ENCODE results near the gene AHRR.

Gene AHRR

DNA sequence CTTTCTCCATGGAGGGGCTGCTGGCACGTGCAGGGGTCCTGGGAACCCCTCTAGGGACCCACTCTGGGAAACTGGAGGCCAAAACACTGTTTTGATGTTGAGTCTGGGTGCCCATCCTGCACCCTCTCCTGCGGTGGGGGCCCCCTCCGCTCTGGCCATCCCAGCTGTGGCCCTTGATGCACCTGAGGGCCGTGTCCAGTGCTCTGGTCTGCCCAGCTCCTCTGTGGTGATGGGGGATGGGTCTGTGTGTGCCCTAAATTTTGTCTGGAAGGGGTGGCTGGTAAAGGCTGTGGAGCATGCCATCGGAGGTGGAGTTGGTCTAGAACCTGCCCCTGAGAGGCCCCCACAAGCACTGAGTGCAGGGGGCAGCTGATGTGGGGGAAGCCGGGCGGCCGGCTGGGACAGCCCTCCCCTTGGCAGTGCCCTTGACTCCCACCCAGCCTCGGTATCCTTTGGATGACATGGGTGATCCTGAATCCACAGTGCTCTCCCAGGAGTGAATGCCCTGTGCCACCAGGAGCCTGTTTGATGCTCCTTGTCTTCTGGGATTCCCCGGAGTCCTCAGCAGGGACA, 26.3 kb downstream of the AHRR start:
- no peak for DNase-seq

DNA sequence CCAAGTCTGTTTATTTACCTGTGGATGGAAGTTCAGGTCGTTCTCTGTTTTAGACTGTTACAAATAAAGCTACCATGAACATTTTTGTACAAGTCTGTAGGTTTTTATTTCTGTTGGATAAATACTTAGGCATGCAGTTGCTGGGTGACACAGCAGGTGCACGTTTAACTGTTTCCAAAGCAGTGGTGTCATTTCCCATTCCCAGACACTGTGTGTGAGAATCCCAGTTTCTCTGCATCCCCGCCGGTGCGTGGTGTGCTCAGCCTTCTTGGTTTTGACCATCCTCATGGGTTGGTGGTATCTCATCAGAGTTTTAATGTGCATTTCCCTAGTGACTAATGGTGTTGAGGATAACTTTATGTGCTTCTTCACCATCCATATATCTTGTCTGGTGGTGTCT, 27.2 kb downstream of the AHRR start:
- DNase-seq = no peak

DNA sequence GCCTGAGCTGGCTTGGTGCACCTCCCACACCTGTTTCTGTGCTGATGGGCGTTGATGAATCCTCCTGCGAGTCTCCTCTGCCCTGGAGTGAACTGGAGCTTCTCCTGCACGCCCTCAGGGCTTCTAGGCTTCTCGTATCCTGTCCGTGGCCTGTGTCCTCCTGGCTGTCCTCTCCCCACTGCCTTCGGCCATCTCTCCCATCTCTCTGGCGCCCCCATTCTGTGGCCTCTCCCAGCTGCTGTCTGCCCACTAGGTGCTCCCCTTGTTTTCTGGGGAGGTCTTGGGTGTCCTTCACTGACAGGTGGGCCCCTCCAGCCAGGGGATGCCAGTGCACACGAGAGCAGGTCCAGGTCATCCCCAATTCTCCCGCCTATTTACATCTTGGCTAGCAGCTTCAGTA, 28.8 kb downstream of the AHRR start:
- no peak for DNase-seq

DNA sequence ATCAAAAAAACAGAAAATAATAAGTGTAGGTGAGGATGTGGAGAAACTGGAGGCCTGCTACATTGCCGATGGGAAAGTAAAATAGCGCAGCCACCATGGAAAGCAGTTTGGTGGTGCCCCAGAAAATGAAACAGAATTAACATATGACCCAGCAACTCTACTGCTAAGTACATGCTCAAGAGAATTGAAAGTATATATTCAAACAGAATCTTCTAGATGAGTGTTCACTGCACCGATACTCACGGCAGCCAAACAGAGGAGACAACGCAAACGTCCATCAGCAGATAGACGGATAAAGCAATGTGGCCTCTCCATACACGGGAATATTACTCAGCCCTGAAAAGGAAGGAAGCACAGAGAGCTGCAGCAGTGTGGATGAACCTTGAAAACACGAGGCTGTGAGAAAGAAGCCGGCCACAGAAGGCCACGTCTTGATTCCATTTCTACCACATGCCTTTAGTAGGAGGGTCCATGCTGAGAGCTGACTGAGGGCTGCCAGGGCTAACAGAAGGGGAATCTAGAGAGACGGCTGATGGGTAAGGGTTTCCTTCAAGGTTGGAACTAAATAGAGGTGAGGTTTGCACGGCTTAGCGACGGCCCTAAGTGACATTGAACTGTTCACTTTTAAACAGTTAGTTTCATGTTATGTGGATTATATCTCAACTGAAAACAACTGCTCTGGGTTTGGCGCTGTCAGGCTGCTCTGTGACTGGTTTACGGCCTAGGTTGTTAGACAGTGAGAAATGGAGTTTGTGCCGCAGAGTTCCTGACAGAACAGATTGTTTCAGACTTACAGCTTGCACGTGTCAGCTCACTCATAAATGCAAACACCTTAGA, 29.8 kb downstream of the AHRR start:
- DNase-seq = no peak

DNA sequence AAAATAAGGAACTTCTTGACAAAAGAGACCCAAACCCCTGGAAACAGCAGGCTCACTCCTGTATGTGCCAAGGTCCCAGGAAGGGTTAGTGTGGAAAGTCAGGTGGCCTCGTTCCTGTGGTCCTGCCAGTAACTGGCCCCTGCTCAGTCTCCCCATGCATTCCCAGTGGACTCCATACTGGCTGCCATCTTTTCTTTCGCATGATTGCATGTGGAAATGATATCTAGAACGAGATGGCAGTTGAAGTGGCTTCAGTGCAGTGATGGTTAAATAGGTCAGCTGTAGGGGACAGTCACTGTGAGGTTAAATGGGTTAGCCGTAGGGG, 30.4 kb downstream of the AHRR start:
- no peak for DNase-seq

DNA sequence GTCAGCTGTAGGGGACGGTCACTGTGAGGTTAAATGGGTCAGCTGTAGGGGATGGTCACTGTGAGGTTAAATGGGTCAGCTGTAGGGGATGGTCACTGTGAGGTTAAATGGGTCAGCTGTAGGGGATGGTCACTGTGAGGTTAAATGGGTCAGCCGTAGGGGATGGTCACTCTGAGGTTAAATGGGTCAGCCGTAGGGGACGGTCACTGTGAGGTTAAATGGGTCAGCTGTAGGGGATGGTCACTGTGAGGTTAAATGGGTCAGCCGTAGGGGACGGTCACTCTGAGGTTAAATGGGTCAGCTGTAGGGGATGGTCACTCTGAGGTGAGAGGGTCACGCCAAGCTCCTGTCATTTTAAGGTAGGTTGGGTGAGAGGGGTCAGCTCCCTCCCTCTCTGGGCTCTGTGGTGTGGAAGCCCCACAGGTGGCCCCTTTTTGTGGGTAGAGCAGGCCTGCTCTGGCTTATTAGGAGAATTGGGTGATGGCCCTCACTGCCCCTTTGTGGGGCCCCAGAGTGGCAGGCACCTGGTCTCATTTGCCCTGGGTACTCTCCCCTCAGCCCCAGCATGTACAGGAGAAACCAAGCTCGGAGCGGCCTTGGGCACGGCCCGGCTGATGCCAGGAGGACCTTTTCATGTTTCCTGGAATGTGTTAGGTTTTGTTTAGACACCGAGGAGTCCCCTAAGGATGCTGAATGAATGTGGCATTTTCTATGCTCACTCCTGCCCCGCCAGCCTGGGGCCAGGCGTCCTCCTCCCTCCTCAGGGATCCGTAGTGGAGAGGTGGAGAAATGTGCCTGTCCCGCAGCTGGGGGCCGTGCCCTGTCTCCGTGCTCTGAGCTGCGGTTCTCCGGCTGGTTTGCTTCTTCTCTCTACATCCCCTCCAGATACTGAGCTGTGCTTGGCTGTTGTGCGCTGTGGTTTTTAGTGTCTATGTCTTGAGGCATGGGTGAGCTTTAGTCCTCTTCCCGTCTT, 31.4 kb downstream of the AHRR start:
- DNase-seq = no peak

DNA sequence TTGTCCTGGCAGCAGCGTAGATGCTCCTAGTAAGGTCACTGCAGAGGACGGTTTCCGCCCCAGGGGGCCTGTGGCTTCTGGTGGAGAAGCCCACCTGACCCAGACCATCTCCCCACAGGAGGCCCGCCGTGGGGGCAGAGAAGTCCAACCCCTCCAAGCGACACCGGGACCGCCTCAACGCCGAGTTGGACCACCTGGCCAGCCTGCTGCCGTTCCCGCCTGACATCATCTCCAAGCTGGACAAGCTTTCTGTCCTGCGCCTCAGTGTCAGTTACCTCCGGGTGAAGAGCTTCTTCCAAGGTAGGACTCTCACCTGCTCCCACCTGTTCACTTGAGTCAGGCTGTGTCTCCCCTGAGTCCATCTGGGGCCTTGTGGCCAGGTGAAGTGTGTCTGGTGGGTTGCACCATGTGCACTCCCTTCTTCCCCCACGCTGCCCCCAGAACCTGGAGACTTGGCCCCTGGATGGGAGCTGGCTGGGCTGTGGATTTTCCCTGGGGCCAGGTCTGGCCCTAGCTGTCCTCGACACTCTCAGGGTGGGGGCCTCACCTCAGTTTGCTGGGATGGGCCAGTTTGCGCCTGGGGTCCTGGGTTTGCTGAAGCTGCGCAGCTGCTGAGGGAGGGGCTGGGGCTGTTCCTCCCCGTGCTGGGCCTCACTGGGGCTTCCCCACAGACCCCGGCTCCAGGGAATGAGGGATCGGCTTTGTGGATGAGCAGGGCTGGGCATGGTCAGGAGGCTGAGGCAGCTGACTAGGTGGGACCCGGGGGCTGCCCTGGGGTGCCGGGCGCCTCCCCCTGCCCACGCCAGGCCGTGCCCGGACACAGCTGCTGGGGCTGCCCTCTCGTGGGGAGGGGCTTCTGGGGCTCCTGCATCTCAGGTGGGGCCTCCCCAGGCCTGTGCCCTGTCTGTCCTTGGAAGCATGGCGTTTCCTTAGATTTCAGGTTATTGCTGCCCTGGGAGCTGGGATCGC, 32.4 kb downstream of the AHRR start:
- no peak for DNase-seq

DNA sequence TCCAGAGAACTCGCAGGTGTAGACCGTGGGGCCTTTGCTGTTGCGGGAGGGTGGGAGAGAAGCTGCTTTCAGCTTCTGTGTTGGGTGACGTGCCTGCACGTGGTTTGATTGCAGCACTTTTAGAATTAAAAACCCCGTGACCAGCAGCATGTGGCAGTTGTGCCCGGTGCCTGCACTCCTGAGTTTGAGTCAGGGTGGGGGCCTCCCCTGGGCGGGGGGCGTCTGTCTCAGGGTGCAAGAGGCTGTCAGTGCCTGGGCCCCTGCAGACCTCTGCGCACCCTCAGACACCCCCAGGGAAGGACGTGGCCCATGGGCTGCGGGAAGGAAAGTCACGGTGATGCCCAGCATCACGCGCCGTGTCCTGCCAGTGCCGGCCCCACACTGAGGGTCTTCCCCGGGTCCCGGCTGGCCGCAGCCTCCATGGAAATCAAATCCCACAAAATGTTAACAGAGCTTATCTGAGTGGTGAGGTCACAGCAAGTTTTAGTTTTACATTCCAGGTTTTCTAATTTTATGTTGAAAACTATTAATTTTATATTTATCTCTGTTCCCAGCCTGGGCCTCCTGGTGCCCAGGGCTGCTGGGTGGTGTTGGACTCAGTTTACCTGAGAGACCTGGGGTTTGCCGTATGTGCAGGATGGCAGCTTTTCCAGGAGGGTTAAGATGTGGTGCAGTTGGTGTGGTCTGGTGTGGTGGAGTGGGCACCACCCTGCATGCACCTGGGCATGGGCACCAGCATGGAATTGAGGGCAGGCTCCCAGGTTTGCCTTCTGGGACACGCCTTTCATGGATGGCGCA, 33.3 kb downstream of the AHRR start:
- no peak for DNase-seq

DNA sequence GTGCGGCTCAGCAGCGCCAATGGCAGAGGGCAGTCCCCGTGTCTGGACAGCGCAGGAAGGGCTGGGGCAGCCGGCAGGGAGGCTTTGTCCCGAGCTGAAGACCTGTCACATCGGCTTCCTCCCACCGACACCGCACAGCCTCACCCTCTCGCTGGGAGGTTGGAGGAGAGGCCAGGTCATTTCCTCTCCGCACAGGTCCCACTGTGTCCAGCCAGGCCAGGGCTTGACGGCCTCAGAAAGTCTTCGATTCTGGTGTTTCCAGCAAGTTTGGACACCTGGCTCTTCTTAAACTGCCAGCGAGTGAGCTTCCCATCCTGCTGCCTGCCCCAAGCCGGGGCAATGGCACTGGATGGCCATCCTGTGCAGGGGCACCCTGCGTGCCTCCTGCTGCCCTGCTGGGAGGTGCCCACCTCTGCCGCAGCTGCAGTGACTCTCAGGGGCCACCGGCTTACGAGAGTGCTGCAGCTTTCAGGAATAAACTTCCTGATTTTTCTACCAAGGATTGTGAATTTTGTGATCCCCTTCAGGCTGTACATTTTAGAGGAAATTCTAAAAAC, 33.9 kb downstream of the AHRR start:
- DNase-seq = no peak

DNA sequence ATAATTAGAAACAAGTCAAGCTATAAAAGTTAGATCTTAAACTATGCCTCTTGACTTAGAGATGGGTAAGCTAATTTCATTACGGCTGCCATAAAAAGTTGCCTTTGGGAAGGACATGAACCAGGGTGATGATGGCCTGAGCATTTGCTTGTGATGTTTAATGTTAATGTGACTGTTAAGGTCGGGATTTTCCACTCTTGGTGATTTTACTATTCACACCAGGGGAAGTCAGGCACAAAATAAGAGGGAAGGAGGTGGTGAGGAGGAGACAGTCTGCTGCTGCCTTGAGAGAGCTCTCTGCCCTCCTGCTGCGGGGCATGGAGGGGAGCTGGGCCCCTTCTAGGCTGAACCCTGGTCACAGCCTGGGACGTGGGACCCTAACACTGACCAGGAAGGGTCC, 34.4 kb downstream of the AHRR start:
- DNase-seq = no peak

DNA sequence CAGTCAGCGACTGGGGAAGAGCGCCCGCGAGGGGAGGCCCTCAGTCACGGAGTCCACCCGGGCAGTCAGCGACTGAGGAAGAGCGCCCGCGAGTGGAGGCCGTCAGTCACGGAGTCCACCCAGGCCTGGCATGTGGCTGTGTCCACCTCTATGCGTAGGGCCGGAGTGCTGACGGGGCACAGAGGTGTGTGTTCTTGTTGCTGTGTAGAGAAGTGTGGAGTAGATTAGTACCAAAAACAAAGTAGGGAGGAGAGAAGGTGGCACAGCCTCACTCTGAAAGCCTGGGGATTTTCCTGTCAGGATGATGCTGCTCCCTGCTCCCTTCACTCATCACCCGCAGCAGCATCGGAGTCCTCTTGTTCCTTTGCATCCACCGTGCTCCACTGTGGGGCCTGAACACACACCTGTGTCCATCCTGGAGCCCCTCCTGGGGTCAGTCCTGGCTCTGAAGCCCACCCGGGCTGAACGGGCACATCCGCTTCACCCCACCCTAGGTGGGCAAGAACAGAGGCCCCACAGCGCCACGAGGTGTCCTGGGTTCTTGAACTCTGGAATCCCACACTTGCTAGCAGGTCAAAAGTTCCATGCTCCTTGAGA, 37.9 kb downstream of the AHRR start:
- no peak for DNase-seq

DNA sequence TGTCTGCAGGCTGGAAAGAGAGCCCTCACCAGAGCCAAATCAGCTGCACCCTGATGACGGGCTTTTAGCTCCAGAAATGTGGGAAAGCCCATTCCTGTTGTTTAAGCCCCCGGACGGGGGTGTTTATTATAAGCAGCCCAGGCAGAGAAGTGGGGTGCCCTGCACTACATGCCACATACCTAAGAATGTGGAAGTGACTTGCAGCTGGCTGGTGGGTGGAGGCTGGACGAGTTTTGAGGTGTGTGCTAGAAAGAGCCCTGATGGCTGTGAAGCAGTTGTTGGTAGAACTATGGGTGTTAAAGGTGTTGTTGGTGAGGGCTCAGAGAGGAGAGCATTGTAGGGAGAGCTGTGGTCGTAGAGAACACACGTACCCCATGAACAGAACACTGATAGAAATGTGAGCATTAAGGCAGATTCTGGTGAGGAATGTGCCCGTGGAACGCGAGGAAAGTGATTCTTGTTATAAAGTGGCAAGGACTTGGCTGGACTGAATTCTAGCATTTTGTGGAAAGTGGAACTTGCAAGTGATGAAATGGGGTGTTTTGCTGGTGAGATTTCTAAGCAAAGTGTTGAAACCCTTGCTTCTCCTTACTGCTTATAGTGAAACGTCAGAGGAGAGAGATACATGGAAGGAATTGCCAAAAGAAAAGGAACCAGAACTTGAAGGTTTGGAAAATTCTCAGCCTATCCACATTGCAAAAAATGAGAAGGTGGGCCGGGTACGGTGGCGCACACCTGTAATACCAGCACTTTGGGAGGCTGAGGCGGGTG, 38.9 kb downstream of the AHRR start:
- DNase-seq = no peak

DNA sequence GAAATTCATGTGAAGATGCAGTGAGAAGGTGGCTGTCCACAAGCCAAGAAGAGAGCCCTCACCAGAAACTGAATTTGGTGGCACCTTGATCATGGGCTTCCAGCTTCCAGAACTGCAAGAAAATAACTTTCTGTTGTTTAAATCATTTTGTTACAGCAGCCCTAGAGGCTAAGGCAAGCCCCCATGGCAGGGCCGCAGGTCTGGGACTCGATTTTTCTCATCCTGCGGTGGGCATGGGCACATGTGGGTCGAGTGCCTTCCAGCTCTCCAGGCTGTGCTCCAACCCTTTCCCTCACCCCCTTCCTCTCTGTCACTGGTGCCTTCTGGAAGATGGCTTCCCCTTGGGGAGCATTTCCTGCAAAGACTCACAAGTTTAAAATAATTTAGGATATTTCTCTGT, 40.7 kb downstream of the AHRR start:
- DNase-seq = no peak

DNA sequence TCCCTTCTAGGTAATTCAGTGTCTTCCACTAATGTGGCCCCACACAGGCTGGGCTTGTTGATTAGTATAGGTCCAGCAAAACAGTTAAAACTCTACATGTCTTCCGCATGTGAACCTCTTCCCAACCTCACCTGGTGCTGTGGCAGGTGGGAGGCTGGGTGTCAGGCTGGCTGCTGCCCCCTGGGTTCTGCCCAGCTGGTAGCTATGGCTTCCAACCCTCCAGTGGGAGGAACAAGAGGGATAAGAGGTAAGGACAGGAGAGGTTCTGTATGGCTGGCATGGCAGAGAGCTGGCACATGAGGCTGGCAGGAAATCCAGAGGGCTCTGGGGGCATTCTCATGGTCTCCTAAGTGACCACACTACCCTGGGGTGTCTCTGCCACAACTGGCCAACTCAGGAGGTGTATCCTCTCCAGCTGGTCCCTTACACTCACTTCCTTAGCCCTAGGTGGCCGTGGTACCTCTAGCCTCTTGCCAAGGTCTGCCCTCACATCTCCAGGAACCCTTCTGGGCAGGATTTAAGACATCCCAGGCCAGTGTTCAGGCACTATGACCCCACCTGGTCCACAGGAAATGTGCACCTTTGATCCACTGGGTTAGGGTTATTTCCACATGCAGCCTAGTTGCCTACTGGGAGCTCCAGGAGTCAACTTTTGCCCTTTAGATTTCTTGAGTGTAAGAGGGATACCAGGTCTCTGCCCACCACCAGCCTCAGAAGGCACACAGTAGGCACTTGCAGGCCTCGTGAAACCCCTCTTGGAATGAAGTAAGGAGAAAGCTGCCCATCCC, 41.7 kb downstream of the AHRR start:
- DNase-seq = no peak

DNA sequence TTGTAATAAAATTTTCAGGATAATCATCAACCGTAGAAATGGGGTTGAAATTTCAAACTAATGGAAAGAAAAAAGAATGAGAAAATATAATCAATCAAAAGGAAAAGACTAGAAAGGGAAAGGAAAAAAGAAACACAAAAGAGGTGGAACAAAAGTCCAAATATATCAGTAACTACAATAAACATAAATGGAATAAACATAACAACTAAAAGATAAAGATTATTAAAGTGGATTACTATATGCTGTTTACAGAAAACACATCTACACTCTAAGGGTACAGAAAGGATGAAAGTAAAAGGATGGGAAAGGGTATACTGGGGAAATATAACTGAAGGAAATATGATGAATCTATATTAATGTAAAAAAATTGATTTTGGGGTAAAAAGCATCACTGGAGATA, 43.0 kb downstream of the AHRR start:
- DNase-seq = no peak

DNA sequence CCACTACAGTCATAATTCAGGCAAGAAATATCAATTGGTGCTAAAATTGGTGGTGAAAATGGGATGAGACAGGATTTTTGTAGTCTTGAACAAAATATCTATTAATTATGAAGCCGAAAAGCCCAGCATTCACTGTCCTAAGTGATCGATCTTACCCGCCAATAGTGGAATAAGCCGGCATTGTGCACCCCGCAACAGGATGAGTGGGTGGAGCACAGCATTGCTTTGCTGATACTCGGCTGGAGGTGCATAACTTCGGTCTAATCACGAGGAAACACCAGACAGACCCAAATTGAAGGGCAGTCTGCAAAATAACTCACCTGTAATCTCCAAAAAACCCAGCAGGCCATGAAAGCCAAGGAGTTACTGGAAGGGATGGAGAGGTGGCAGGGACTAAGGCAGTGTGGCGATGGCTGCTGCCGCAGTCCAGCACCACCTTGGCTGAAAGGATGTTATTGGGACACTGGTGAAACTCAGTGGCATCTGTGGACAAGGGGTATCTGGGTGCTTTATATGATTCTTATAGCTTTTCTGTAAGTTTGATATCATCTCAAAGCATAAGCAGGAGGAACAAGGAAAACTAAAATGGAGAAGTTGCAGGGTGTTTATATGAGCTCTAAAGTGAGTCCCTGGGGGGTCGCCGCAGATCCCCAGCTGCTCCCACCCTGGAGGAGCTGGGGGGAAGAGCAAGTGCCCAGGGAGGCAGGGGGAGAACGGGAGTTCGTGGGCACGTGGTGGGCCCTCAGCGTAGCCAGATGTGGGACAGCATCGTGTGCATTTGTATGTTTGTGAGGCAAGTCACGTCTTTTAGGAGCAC, 45.2 kb downstream of the AHRR start:
- no peak for DNase-seq

DNA sequence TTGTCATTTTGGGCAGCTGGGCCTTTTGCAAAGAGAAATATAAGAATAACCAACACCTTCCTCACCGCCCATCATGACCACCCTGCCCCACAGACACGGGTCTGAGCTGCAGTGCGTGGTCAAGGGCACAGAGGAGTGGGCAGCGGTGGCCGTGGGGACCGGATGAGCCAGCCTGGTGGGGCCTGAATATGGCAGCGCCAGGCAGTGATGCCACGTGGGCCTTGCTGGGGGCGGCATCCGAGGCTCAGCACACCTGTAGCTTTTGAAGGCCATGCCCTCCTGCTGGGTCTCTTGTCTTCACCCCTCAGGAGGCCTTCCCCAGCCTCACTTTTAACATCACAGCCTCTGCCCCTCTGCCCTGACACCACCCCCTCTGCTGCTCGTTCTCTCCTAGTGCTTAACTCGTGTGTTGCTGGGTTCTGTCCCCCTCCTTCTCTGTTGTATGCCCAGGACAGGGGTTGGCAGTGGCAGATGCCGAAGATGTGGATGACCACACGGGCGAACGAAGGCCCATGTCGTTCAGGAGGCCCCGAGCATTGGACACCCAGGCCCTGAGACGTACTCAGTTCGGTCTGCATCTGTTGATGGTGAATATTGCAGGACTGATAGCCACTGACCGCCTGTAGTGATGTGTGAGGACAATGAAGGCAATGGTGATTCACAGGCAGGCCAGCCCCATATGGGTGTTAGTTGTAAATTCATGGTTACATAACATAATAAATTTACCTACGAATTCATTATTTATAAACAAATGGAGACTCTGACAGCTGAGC, 46.0 kb downstream of the AHRR start:
- no peak for DNase-seq
